ENCODE measurements around the gene GALNT9. TPM values are rescaled to one million over a fixed set of nuclear protein-coding genes. Genes with fewer than 3 reads are reported as not detected.
A peak's percentile ranks its signal among the peaks of the same experiment; 100 is the strongest.

The GALNT9 gene
- total RNA-seq, 1 donor from 2014 or later = not detected

GRCh38 chr12:132175496-132176384 lies 153.6 kb downstream of the GALNT9 start:
- no peaks in the 10 kb centered on the region for H3K36me3 ChIP-seq (ENCODE audit: control insufficient read depth, insufficient read depth, low read length)
- no peak for DNase-seq (ENCODE audit: low read depth)
- FAIRE-seq = no peak
- no peak for TF ChIP-seq CTCF (IDR thresholded peaks at IDR 0.05; ENCODE audit: insufficient read depth, low read length, severe bottlenecking)
- no peak overlapping the region for H3K4me3 ChIP-seq (ENCODE audit: low read depth, low read length)
- peaks cover 5% of the 10 kb centered on the region for H3K27me3 ChIP-seq (ENCODE audit: control insufficient read depth, insufficient read depth, low read length)

- FAIRE-seq (no peak), DNase-seq (ENCODE audit: low read depth) (peak; percentile 5)
- Histone ChIP-seq H3K36me3 (ENCODE audit: control insufficient read depth, insufficient read depth, low read length) (no peaks in the 10 kb centered on the region), H3K4me3 (ENCODE audit: low read depth, low read length) (no peak overlapping the region), H3K27me3 (ENCODE audit: control insufficient read depth, insufficient read depth, low read length) (peaks cover 5% of the 10 kb centered on the region)
- no peak for TF ChIP-seq CTCF (IDR thresholded peaks at IDR 0.05; ENCODE audit: insufficient read depth, low read length, severe bottlenecking)
Measured at GRCh38 chr12:132174839-132175490, 154.4 kb downstream of the GALNT9 start.

GRCh38 chr12:132174015-132174838 lies 155.2 kb downstream of the GALNT9 start:
- Histone ChIP-seq H3K4me3 (ENCODE audit: low read depth, low read length) (no peak overlapping the region), H3K27me3 (ENCODE audit: control insufficient read depth, insufficient read depth, low read length) (peaks cover 5% of the 10 kb centered on the region), H3K36me3 (ENCODE audit: control insufficient read depth, insufficient read depth, low read length) (no peaks in the 10 kb centered on the region)
- DNase-seq (ENCODE audit: low read depth) (no peak), FAIRE-seq (peak; percentile 7)
- no peak for TF ChIP-seq CTCF (IDR thresholded peaks at IDR 0.05; ENCODE audit: insufficient read depth, low read length, severe bottlenecking)

GRCh38 chr12:132173135-132174014 lies 156.0 kb downstream of the GALNT9 start:
- Histone ChIP-seq H3K27me3 (ENCODE audit: control insufficient read depth, insufficient read depth, low read length) (peaks cover 5% of the 10 kb centered on the region), H3K36me3 (ENCODE audit: control insufficient read depth, insufficient read depth, low read length) (no peaks in the 10 kb centered on the region), H3K4me3 (ENCODE audit: low read depth, low read length) (no peak overlapping the region)
- DNase-seq (ENCODE audit: low read depth) = no peak
- FAIRE-seq = no peak
- TF ChIP-seq CTCF (IDR thresholded peaks at IDR 0.05; ENCODE audit: insufficient read depth, low read length, severe bottlenecking) = no peak

- no peaks in the 10 kb centered on the region for H3K36me3 ChIP-seq (ENCODE audit: control insufficient read depth, insufficient read depth, low read length)
- H3K4me3 ChIP-seq (ENCODE audit: low read depth, low read length) = no peak overlapping the region
- peaks cover 5% of the 10 kb centered on the region for H3K27me3 ChIP-seq (ENCODE audit: control insufficient read depth, insufficient read depth, low read length)
- FAIRE-seq (no peak), DNase-seq (ENCODE audit: low read depth) (no peak)
- no peak for TF ChIP-seq CTCF (IDR thresholded peaks at IDR 0.05; ENCODE audit: insufficient read depth, low read length, severe bottlenecking)
Measured at GRCh38 chr12:132172619-132173018, 156.8 kb downstream of the GALNT9 start.
